Measurements from ENCODE around the gene ABCB9.
A peak's percentile ranks its signal among the peaks of the same experiment; 100 is the strongest.
"Not testable (repeated sequence)": the region's sequence is repeated elsewhere in the genome, so short reads cannot be mapped to it uniquely, and the experiment has no call there.

ABCB9 gene

GRCh38 chr12:122937622-122938091 lies 28.6 kb downstream of the ABCB9 start:
- DNase-seq (ENCODE audit: low spot score), result no peak

- no peak for DNase-seq (ENCODE audit: low spot score)
Observed at GRCh38 chr12:122935318-122935717, 30.9 kb downstream of the ABCB9 start.

GRCh38 chr12:122934722-122935121 lies 31.5 kb downstream of the ABCB9 start:
- DNase-seq (ENCODE audit: low spot score), result no peak

GRCh38 chr12:122932207-122932606 lies 34.1 kb downstream of the ABCB9 start:
- DNase-seq (ENCODE audit: low spot score), result no peak

- DNase-seq (ENCODE audit: low spot score), result no peak
Observed at GRCh38 chr12:122929812-122930211, 36.5 kb downstream of the ABCB9 start.

- no peak for DNase-seq (ENCODE audit: low spot score)
Observed at GRCh38 chr12:122929148-122929538, 37.1 kb downstream of the ABCB9 start.

GRCh38 chr12:122928404-122929147 lies 37.7 kb downstream of the ABCB9 start:
- no peak for DNase-seq (ENCODE audit: low spot score)

GRCh38 chr12:122927756-122928403 lies 38.4 kb downstream of the ABCB9 start:
- DNase-seq (ENCODE audit: low spot score), result no peak

- DNase-seq (ENCODE audit: low spot score), result no peak
Observed at GRCh38 chr12:122921917-122922316, 44.3 kb downstream of the ABCB9 start.

- no peak for DNase-seq (ENCODE audit: low spot score)
Observed at GRCh38 chr12:122920687-122921086, 45.6 kb downstream of the ABCB9 start.

- no peak for DNase-seq (ENCODE audit: low spot score)
Observed at GRCh38 chr12:122918827-122919226, 47.4 kb downstream of the ABCB9 start.

- no peak for DNase-seq (ENCODE audit: low spot score)
Observed at GRCh38 chr12:122917507-122918121, 48.6 kb downstream of the ABCB9 start.

GRCh38 chr12:122909442-122910288 lies 56.6 kb downstream of the ABCB9 start:
- DNase-seq (ENCODE audit: low spot score), result no peak

GRCh38 chr12:122908915-122909314 lies 57.3 kb downstream of the ABCB9 start:
- DNase-seq (ENCODE audit: low spot score), result no peak

- DNase-seq (ENCODE audit: low spot score), result not testable (repeated sequence)
Observed at GRCh38 chr12:122905258-122905657, 61.0 kb downstream of the ABCB9 start.

- DNase-seq (ENCODE audit: low spot score), result no peak
Observed at GRCh38 chr12:122903693-122904034, 62.6 kb downstream of the ABCB9 start.

GRCh38 chr12:122902854-122903692 lies 63.2 kb downstream of the ABCB9 start:
- DNase-seq (ENCODE audit: low spot score), result no peak

GRCh38 chr12:122899887-122900286 lies 66.4 kb downstream of the ABCB9 start:
- no peak for DNase-seq (ENCODE audit: low spot score)

GRCh38 chr12:122896662-122897061 lies 69.6 kb downstream of the ABCB9 start:
- DNase-seq (ENCODE audit: low spot score), result no peak

- peak; percentile 79 for DNase-seq (ENCODE audit: low spot score)
Observed at GRCh38 chr12:122895704-122896636, 70.3 kb downstream of the ABCB9 start, which contains the start of gene VPS37B. TSS of gene VPS37B (minus strand) at chr12:122896124. CDS start at chr12:122896062, 62 bp downstream.

Measured in activated CD4-positive, alpha-beta T cell treated with anti-CD3 and anti-CD28 coated beads, Interleukin-2, Interleukin-4, amounts not matched to agents 100 ng/mL and 50 ng/mL, durations not matched to agents 16 hours and 8 hours (primary cell).